PC-3 (cell line): ENCODE results near the gene PIGV. TPM values are rescaled to one million over a fixed set of nuclear protein-coding genes. Genes with fewer than 3 reads are reported as not detected.
A peak's percentile ranks its signal among the peaks of the same experiment; 100 is the strongest.

Experiments
- ATAC-seq: fragments of 200-7000 bp; cut with Tn5 transposase; 2 replicates; pipeline ENCODE4 v1.9.1; 2020; ENCODE audit warnings: mild to moderate bottlenecking, moderate library complexity
- BruUV-seq: library from RNA; stranded (reverse); fragments of 400-500 nt; replicated peaks from 2 replicates; lab custom pipeline; 2021; lab: Mats Ljungman, UMichigan
- CTCF ChIA-PET: fragments of 300-600 bp; sonication (Branson Sonifier 250); formaldehyde crosslinking; loops from one replicate; lab custom pipeline; 2022; ENCODE audit warnings: antibody characterized with exemption; lab: Charles Lee
- POLR2A ChIA-PET: fragments of 300-600 bp; sonication (Branson Sonifier 250); formaldehyde crosslinking; loops from one replicate; lab custom pipeline; 2022; ENCODE audit warnings: antibody characterized with exemption; ENCODE audit not compliant: unreplicated experiment; lab: Charles Lee
- DNase-seq: peaks from one replicate; pipeline ENCODE4 v3.0.0-alpha.2; 2015
- H2AFZ ChIP-seq: fragments of 300-600 bp; sonication (generic); 2 replicates; pipeline ENCODE4 v1.6.0; 2016; ENCODE audit warnings: antibody characterized with exemption, low read length
- H3F3A ChIP-seq: fragments of 300-600 bp; sonication (generic); one replicate; pipeline ENCODE4 v1.6.0; 2017; ENCODE audit warnings: antibody characterized with exemption, low read length, control low read depth, mild to moderate bottlenecking; ENCODE audit not compliant: unreplicated experiment
- H3K27ac ChIP-seq: fragments of 300-600 bp; sonication (generic); 2 replicates; pipeline ENCODE4 v1.5.1; 2016; ENCODE audit warnings: mild to moderate bottlenecking, low read length
- H3K27me3 ChIP-seq: fragments of 300-600 bp; sonication (generic); 2 replicates; pipeline ENCODE4 v1.6.1; 2016; ENCODE audit warnings: low read length, mixed read lengths
- H3K36me3 ChIP-seq: fragments of 300-600 bp; sonication (generic); 2 replicates; pipeline ENCODE4 v1.6.1; 2016; ENCODE audit warnings: low read depth, mixed run types, low read length, mixed read lengths
- H3K4me1 ChIP-seq: fragments of 300-600 bp; sonication (generic); 2 replicates; pipeline ENCODE4 v1.5.1; 2016; ENCODE audit warnings: low read length; ENCODE audit not compliant: insufficient read depth
- H3K4me2 ChIP-seq: fragments of 300-600 bp; sonication (generic); 2 replicates; pipeline ENCODE4 v1.6.0; 2016; ENCODE audit warnings: low read length
- H3K4me3 ChIP-seq: fragments of 300-600 bp; sonication (generic); 2 replicates; pipeline ENCODE4 v1.5.1; 2016; ENCODE audit warnings: mild to moderate bottlenecking, low read length, mixed read lengths
- H3K79me2 ChIP-seq: fragments of 300-600 bp; sonication (generic); 2 replicates; pipeline ENCODE4 v1.6.1; 2017; ENCODE audit warnings: low read length, mixed read lengths
- H3K9ac ChIP-seq: fragments of 300-600 bp; sonication (generic); 2 replicates; pipeline ENCODE4 v1.6.0; 2016; ENCODE audit warnings: mild to moderate bottlenecking, low read length
- H3K9me2 ChIP-seq: fragments of 300-600 bp; sonication (generic); replicated peaks from 2 replicates; pipeline ENCODE4 v1.6.1; 2016; ENCODE audit warnings: mixed run types, low read length, mixed read lengths
- H3K9me3 ChIP-seq: fragments of 300-600 bp; sonication (generic); 2 replicates; pipeline ENCODE4 v1.6.1; 2016; ENCODE audit warnings: low read length, mixed read lengths
- H4K20me1 ChIP-seq: fragments of 300-600 bp; sonication (generic); 2 replicates; pipeline ENCODE4 v1.6.1; 2016; ENCODE audit warnings: low read length, mixed read lengths
- EZH2 ChIP-seq: fragments of 300-600 bp; sonication (generic); IDR thresholded peaks from one replicate; pipeline ENCODE4 v1.6.1; 2017; ENCODE audit warnings: antibody characterized with exemption, mild to moderate bottlenecking, low read length; ENCODE audit not compliant: unreplicated experiment
- EZH2phosphoT487 ChIP-seq: fragments of 300-600 bp; sonication (generic); IDR thresholded peaks from 2 replicates; pipeline ENCODE4 v1.6.1; 2018; ENCODE audit warnings: mild to moderate bottlenecking, antibody characterized with exemption, low read length, borderline replicate concordance
- intact Hi-C: fragments of 100-400 bp; cut with micrococcal nuclease; formaldehyde crosslinking; loops from 2 replicates; pipeline ENCODE4 v1.9.0; 2023
- total RNA-seq: library from RNA; depleted of rRNA; stranded (reverse); fragments of >200 nt; gene quantifications from 2 replicates; pipeline ENCODE4 v1.2.3, GENCODE V29; 2014
- TF ChIP-seq, protein P1 (sequence below): fragments of 300-600 bp; sonication (generic); conservative IDR thresholded peaks from 2 replicates; pipeline ENCODE4 v1.5.1; 2017; ENCODE audit warnings: antibody characterized with exemption, low read depth, mild to moderate bottlenecking, low read length

Gene PIGV
- total RNA-seq, 1 experiment from 2014 or later, result 6.0 TPM

DNA sequence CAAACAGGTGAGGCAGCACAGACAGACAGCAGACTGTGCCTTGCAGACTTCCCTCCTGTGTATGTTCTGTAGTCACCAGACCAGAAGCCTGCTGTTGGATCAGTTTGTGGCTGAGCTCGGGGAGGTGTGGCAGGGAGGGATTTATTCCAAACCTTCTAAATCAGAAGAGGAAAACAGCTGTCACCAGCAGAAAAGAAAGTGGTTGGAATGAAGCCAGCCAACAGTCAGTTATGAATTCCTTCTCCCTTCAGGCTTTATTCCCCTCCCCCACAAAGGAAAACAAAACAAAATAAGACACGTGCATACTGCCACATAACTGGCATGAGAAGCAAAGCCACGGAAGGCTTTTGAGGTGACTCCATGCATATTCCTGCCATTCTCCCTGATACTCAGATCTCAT, 19.0 kb upstream of the PIGV start:
- H3K27me3 ChIP-seq, result no peaks in the 10 kb centered on the region
- no peak overlapping the region for H2AFZ ChIP-seq
- peaks cover 84% of the 10 kb centered on the region for H3K36me3 ChIP-seq
- POLR2A ChIA-PET, result no interaction called here
- ATAC-seq, result no peak
- H3K4me2 ChIP-seq, result no peak overlapping the region
- CTCF ChIA-PET, result no interaction called here
- H3K9me2 ChIP-seq, result no peaks in the 10 kb centered on the region
- TF ChIP-seq, protein P1, sequence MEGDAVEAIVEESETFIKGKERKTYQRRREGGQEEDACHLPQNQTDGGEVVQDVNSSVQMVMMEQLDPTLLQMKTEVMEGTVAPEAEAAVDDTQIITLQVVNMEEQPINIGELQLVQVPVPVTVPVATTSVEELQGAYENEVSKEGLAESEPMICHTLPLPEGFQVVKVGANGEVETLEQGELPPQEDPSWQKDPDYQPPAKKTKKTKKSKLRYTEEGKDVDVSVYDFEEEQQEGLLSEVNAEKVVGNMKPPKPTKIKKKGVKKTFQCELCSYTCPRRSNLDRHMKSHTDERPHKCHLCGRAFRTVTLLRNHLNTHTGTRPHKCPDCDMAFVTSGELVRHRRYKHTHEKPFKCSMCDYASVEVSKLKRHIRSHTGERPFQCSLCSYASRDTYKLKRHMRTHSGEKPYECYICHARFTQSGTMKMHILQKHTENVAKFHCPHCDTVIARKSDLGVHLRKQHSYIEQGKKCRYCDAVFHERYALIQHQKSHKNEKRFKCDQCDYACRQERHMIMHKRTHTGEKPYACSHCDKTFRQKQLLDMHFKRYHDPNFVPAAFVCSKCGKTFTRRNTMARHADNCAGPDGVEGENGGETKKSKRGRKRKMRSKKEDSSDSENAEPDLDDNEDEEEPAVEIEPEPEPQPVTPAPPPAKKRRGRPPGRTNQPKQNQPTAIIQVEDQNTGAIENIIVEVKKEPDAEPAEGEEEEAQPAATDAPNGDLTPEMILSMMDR, result no peak
- TF ChIP-seq EZH2phosphoT487 (no peak), EZH2 (no peak)
- intact Hi-C loops, result no loop called here
- BruUV-seq, result no TSS peak
- H3K4me3 ChIP-seq, result no peak overlapping the region
- DNase-seq, result peak; percentile 65
- H3K79me2 ChIP-seq, result 0 out of 2 replicates have a peak, but pooled peaks cover 6% of the 10 kb centered on the region
- peaks cover 45% of the 10 kb centered on the region for H3K4me1 ChIP-seq
- H3K9ac ChIP-seq, result no peak overlapping the region
- no peak overlapping the region for H3K27ac ChIP-seq
- H4K20me1 ChIP-seq, result no peaks in the 10 kb centered on the region
- H3K9me3 ChIP-seq, result no peaks in the 10 kb centered on the region
- peaks cover 4% of the 10 kb centered on the region for H3F3A ChIP-seq

DNA sequence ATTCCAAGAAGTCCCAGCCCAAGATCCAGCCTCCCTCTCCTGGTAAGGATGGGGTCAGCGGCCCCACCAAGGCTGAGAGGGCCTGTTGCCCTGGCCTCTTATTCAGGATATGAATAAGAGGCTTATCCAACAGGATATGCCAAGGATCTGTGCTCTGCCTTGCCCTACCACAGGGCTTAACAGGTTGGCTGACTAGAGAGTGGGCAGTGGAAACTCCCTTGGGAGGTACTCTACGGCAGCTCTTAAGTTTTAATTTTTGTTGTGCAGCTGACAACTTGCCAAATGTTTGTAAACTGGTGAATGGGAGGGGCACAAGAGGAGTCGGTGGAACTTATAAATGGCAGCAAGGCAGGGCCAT, 16.5 kb upstream of the PIGV start:
- CTCF ChIA-PET, result no interaction called here
- POLR2A ChIA-PET, result no interaction called here
- peak overlapping the region; percentile 74 for H3K27ac ChIP-seq
- peak overlapping the region; percentile 20 for H3K4me2 ChIP-seq
- no TSS peak for BruUV-seq
- TF ChIP-seq EZH2phosphoT487 (no peak), EZH2 (no peak)
- TF ChIP-seq, protein P1, result no peak
- DNase-seq, result no peak
- H3K36me3 ChIP-seq, result peaks cover 92% of the 10 kb centered on the region
- H3K4me3 ChIP-seq, result no peak overlapping the region
- H3K27me3 ChIP-seq, result no peaks in the 10 kb centered on the region
- intact Hi-C loops, result loop anchor here (5.0 kb wide), 1 partner anchor 39 kb away; no protein-coding TSS in a partner anchor
- no peaks in the 10 kb centered on the region for H4K20me1 ChIP-seq
- H3K79me2 ChIP-seq, result no peaks in the 10 kb centered on the region
- ATAC-seq, result peak; percentile 19
- peaks cover 45% of the 10 kb centered on the region for H3K4me1 ChIP-seq
- peaks cover 4% of the 10 kb centered on the region for H3F3A ChIP-seq
- H2AFZ ChIP-seq, result no peak overlapping the region
- H3K9ac ChIP-seq, result no peak overlapping the region
- H3K9me3 ChIP-seq, result no peaks in the 10 kb centered on the region
- H3K9me2 ChIP-seq, result no peaks in the 10 kb centered on the region

DNA sequence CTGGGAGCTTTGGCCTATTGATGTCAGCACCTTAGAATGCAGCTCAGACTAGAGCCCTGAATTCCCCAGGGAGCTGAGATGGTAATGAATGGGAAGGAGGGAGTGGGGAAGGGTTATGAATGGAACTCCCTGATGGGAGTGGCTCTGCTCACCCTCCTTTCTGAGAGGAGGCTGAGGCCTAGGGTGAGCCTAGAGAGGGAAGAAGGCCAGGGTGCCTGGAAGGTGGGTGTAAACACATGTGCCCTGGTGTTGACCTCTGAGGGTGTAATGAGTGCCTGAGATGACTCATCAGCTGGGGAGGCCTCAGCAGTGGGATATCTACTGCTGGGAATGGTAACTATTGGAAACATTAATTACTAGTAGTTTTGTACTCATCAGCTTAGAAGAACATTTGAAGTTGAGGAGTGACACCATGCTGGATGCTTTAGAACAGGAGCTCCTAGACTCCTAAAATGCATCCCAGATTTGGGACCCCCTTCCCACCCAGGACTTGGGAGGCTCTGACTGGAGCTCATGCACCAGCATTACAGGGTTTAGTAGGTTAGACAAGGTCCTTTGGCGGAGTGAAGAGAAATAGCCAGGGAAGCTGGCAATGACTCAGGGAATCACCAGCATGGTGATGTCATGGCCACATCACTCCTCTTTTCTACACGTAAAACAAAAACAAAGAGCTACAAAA, 16.0 kb upstream of the PIGV start:
- ATAC-seq, result peak; percentile 74
- H3K9me3 ChIP-seq, result no peaks in the 10 kb centered on the region
- peaks cover 4% of the 10 kb centered on the region for H3F3A ChIP-seq
- H3K36me3 ChIP-seq, result peaks cover 91% of the 10 kb centered on the region
- peak; percentile 82 for DNase-seq
- ChIA-PET CTCF (interaction anchor here (0.5 kb wide), 1 partner anchor 115 kb away, joined by 4 read pairs; no protein-coding TSS in a partner anchor), POLR2A (no interaction called here)
- H3K4me3 ChIP-seq, result no peak overlapping the region
- peak overlapping the region; percentile 20 for H3K4me2 ChIP-seq
- peak overlapping the region; percentile 11; the same call in 1 of the 2 replicates for H3K9ac ChIP-seq
- H3K4me1 ChIP-seq, result peaks cover 45% of the 10 kb centered on the region
- peak overlapping the region; percentile 74 for H3K27ac ChIP-seq
- H3K27me3 ChIP-seq, result no peaks in the 10 kb centered on the region
- no peak for TF ChIP-seq EZH2phosphoT487
- TF ChIP-seq EZH2, result no peak
- TF ChIP-seq, protein P1, result no peak
- no peaks in the 10 kb centered on the region for H3K79me2 ChIP-seq
- intact Hi-C loops, result loop anchor here (5.0 kb wide), 1 partner anchor 39 kb away; no protein-coding TSS in a partner anchor
- no peaks in the 10 kb centered on the region for H4K20me1 ChIP-seq
- no TSS peak for BruUV-seq
- no peaks in the 10 kb centered on the region for H3K9me2 ChIP-seq
- no peak overlapping the region for H2AFZ ChIP-seq
